Kidney (tissue), 14 donors: ENCODE measurements around the gene CRIM1. TPM values are rescaled to one million over a fixed set of nuclear protein-coding genes. Genes with fewer than 3 reads are reported as not detected.

Experiments used
- DNase-seq, 5 donors: peaks; one replicate each; pipeline ENCODE4 v3.0.0-alpha.2; 2013 to 2020
- FAIRE-seq: peaks from 2 replicates; lab custom pipeline; 2012; peaks lifted over from hg19 to GRCh38; lab: Jason Lieb, UNC
- H3K27ac ChIP-seq, 2 donors: one replicate each; pipeline ENCODE4 v1.7.0; 2013; ENCODE audit warnings: low read depth in 2 of 2, low read length in 2 of 2, inconsistent platforms in 1 of 2
- H3K27me3 ChIP-seq: one replicate; pipeline ENCODE4 v1.7.1; 2013; ENCODE audit warnings: low read length, inconsistent platforms; ENCODE audit not compliant: control insufficient read depth, insufficient read depth
- H3K36me3 ChIP-seq, 3 donors: one replicate each; pipeline versions ENCODE4 v1.7.0 to v1.7.1; 2013; ENCODE audit warnings: low read length in 3 of 3, control low read depth in 1 of 3, inconsistent platforms in 1 of 3; ENCODE audit not compliant: insufficient read depth in 3 of 3, control insufficient read depth in 2 of 3
- H3K4me1 ChIP-seq, 3 donors: one replicate each; pipeline versions ENCODE4 v1.7.0 to v1.7.1; 2013; ENCODE audit warnings: low read length in 3 of 3, inconsistent platforms in 1 of 3, low read depth in 1 of 3; ENCODE audit not compliant: control insufficient read depth in 2 of 3, insufficient read depth in 2 of 3
- H3K4me3 ChIP-seq, 3 donors: one replicate each; pipeline versions ENCODE4 v1.7.0 to v1.8.1; 2013; ENCODE audit warnings: low read length in 3 of 3, control low read depth in 1 of 3, inconsistent platforms in 1 of 3
- H3K9ac ChIP-seq, 3 donors: one replicate each; pipeline versions ENCODE4 v1.7.0 to v1.7.1; 2013; ENCODE audit warnings: low read length in 3 of 3, control low read depth in 1 of 3, inconsistent platforms in 1 of 3
- H3K9me3 ChIP-seq, 3 donors: one replicate each; pipeline versions ENCODE4 v1.7.0 to v1.7.1; 2013; ENCODE audit warnings: low read length in 3 of 3, control low read depth in 1 of 3, inconsistent platforms in 1 of 3; ENCODE audit not compliant: control insufficient read depth in 2 of 3, insufficient read depth in 1 of 3
- intact Hi-C: fragments of 100-400 bp; cut with DNase I; formaldehyde crosslinking; loops from one replicate; pipeline ENCODE4 v1.11.1; 2022
- polyA plus RNA-seq: library from polyadenylated mRNA; stranded (reverse); fragments of 350-450 nt; fragmentation: Illumina TruSeq; extraction: RNeasy Lipid Tissue Mini Kit (QIAGEN cat#74804); gene quantifications from one replicate; pipeline ENCODE4 v1.2.3, GENCODE V29; 2014; ENCODE audit warnings: low read depth, low replicate concordance; ENCODE audit not compliant: insufficient read depth
- total RNA-seq: library from RNA; stranded (reverse); fragmentation: NEBNext Ultra II Directional; extraction: Animal tissue kit (Norgen Biotek cat#: 25700); gene quantifications from one replicate; pipeline ENCODE4 v1.2.1, GENCODE V29; 2021
- TF ChIP-seq, protein P1 (sequence below): IDR thresholded peaks from 3 replicates; pipeline ENCODE4 v1.5.1; 2012; ENCODE audit warnings: mild to moderate bottlenecking, moderate library complexity, borderline replicate concordance; ENCODE audit not compliant: insufficient read depth; ENCODE audit errors: extremely low read depth
- donor health status: control.
- donor health status: control.
- donor health status: control.
- donor health status: control.
- donor health status: control.
- donor health status: DM: yes; HTN: yes; CAD: no.
- donor health status: Normal renal cell carcinoma (clear cell type).

The CRIM1 gene
- total and polyA plus RNA-seq, 2 donors from 2014 or later, result 47.2 to 154 TPM

DNA sequence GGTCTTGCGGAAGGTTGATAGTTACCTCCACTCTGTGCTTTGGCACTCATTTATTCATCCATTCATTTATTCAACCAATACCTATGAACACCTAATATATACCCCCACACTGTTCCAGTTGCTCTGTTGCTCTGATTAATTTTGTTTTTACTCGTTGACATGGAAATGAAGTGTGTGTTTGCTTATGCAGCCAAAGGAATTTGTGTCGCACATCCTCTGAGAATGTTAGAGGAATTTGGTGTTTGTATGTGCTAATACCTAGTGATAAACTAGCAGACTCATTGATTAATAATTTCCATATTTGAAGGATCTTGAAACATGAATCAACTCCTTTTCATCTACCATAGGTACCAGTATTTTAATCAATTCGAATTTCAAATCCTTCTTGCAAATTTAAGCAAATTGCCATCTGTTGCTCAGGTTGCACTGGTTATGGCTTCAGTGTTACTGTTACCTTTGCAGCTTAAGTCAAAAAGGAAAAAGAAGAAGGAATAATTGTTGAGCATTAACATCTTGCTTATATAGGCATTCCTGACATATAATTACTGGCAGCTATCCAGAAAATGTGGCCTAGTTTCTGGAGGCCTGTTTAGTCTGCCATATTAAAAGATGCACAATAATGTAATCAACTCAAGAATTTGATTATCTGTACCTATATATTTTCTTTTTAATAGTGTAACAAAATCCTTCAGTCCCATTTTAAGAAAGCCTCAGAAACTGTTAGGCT is 25.7 kb upstream of the CRIM1 start:
- Histone ChIP-seq H3K4me1 (peaks cover 0 to 4% (median 0%) of the 10 kb centered on the region in 3 donors), H3K36me3 (no peaks in the 10 kb centered on the region), H3K27ac (no peak overlapping the region), H3K4me3 (no peak overlapping the region), H3K9ac (no peak overlapping the region), H3K27me3 (no peaks in the 10 kb centered on the region), H3K9me3 (no peaks in the 10 kb centered on the region)
- intact Hi-C loops, result no loop called here
- TF ChIP-seq, protein P1, sequence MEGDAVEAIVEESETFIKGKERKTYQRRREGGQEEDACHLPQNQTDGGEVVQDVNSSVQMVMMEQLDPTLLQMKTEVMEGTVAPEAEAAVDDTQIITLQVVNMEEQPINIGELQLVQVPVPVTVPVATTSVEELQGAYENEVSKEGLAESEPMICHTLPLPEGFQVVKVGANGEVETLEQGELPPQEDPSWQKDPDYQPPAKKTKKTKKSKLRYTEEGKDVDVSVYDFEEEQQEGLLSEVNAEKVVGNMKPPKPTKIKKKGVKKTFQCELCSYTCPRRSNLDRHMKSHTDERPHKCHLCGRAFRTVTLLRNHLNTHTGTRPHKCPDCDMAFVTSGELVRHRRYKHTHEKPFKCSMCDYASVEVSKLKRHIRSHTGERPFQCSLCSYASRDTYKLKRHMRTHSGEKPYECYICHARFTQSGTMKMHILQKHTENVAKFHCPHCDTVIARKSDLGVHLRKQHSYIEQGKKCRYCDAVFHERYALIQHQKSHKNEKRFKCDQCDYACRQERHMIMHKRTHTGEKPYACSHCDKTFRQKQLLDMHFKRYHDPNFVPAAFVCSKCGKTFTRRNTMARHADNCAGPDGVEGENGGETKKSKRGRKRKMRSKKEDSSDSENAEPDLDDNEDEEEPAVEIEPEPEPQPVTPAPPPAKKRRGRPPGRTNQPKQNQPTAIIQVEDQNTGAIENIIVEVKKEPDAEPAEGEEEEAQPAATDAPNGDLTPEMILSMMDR, result no peak
- FAIRE-seq (no peak), DNase-seq (peak in 1 of 5 donors; percentile 61)

DNA sequence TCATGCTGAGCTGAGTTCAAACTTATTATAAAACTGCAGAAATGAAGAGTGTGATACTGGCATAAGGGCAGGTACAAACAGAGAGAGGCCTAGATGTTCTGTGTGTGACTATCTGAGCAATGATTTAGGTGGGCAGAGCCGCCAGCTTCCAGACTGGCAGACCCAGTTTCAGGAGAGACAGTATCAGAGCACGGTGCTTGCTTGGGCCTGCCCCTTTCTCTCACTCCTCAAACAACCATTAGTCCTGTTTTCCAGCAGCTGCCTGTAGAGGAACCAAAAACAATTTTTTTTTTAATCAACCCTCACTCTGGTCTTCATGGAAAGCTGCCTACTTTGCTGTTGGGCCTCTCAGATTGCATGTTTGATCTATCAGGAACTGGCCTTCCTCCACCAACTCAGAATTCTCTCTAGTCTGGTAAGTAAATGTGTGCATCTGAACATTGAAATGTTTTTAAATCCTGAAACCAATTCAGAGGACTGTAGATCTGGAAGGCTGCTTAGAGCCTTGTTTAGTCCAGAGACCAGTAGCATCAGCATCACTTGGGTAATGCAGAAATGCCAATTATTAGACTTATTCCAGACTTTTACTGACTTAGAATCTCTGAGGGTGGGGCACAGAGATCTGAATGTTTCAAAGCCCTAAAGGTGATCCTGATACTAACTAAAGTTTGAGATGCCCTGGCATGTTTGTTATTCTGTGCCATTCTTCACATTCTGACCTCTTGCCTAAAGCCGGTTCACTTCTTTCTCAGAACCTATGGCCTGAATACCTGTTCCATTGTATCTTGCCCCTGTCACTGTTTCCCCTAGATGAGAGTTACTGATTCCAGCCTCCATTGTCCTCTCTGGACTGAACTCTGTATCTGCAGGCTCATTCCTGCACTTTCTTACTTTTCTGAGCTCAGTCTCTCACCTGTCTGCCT is 24.8 kb upstream of the CRIM1 start:
- TF ChIP-seq, protein P1, result no peak
- intact Hi-C loops, result no loop called here
- Histone ChIP-seq H3K4me1 (peaks cover 0 to 4% (median 0%) of the 10 kb centered on the region in 3 donors), H3K9ac (no peak overlapping the region), H3K36me3 (no peaks in the 10 kb centered on the region), H3K4me3 (no peak overlapping the region), H3K27ac (no peak overlapping the region), H3K27me3 (no peaks in the 10 kb centered on the region), H3K9me3 (no peaks in the 10 kb centered on the region)
- no peak for DNase-seq
- FAIRE-seq, result no peak

DNA sequence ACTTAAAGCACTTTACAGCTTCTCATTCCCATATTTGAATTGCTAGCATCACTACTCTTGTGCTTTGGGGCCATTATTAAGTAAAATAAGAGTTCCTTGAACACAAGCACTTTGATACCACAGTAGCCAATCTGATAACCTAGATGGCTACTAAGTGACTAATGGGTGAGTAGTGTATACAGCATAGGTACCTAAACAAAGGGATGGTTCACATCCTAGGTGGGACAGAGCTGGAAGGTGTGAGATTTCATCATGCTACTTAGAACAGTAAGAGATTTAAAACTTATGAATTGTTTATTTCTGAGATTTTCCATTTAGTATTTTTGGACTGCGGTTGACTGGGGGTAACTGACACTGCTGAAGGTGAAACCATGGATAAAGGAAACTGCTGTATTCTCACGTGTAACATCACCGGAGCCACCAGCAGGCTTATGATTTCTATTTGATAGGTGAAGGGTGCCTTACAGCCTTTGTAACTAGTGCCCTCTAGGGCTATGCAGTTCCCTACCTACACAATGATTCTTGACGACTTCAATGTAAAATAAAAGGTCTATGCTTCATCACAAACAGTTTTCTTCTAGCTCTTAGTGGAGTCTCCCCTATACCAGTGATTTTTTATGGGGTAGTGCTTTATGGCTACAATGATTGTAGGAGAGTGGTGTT is 22.1 kb upstream of the CRIM1 start:
- Histone ChIP-seq H3K27ac (no peak overlapping the region), H3K36me3 (no peaks in the 10 kb centered on the region), H3K4me3 (no peak overlapping the region), H3K9ac (no peak overlapping the region), H3K27me3 (no peaks in the 10 kb centered on the region), H3K4me1 (peaks cover 0 to 4% (median 0%) of the 10 kb centered on the region in 3 donors), H3K9me3 (no peaks in the 10 kb centered on the region)
- DNase-seq (no peak), FAIRE-seq (no peak)
- TF ChIP-seq, protein P1, result no peak
- intact Hi-C loops, result no loop called here
